Astrocyte of the cerebellum (primary cell): ENCODE results near the gene AGBL4.

Experiments
- DNase-seq: peaks from one replicate; pipeline ENCODE4 v3.0.0-alpha.2; 2011; ENCODE audit warnings: low read depth
- H3K4me3 ChIP-seq: 2 replicates; pipeline ENCODE4 v1.5.1; 2011; ENCODE audit warnings: mild to moderate bottlenecking, low read depth, low read length, moderate library complexity
- in situ Hi-C: cut with HindIII; loops from 2 replicates; pipeline ENCODE4 v1.10.0; 2017; ENCODE audit warnings: low sequenced_read_pairs
- TF ChIP-seq, protein P1 (sequence below): IDR thresholded peaks from 2 replicates; pipeline ENCODE4 v1.5.1; 2012; ENCODE audit warnings: low read length, low read depth, moderate library complexity, mild to moderate bottlenecking; ENCODE audit errors: missing control alignments

The AGBL4 gene

GRCh38 chr1:49197081-49197480, 826.7 kb downstream of the AGBL4 start:
- TF ChIP-seq, protein P1, sequence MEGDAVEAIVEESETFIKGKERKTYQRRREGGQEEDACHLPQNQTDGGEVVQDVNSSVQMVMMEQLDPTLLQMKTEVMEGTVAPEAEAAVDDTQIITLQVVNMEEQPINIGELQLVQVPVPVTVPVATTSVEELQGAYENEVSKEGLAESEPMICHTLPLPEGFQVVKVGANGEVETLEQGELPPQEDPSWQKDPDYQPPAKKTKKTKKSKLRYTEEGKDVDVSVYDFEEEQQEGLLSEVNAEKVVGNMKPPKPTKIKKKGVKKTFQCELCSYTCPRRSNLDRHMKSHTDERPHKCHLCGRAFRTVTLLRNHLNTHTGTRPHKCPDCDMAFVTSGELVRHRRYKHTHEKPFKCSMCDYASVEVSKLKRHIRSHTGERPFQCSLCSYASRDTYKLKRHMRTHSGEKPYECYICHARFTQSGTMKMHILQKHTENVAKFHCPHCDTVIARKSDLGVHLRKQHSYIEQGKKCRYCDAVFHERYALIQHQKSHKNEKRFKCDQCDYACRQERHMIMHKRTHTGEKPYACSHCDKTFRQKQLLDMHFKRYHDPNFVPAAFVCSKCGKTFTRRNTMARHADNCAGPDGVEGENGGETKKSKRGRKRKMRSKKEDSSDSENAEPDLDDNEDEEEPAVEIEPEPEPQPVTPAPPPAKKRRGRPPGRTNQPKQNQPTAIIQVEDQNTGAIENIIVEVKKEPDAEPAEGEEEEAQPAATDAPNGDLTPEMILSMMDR, result no peak
- DNase-seq, result no peak
- in situ Hi-C loops, result no loop called here
- no peak overlapping the region for H3K4me3 ChIP-seq

DNA sequence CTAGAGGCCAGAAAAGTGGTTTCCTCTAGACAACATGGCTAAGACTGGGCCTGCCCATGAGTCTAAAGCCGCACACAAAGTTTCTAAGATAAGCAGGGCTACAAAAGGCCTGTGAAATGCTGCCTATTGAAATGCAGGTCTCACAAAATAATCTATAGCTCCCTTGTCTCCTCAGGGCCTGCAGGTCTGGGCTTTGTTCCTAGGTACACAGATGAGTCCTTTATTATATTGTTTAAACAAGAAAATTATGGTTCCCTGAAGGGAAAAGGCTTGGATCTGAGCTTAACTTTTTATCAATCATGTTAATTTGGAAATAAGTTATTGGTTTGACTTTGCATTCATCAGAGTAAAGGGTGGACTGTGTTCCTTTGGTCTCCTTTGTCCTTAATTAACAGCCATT, 833.6 kb downstream of the AGBL4 start:
- TF ChIP-seq, protein P1, result no peak
- in situ Hi-C loops, result no loop called here
- H3K4me3 ChIP-seq, result no peak overlapping the region
- no peak for DNase-seq

- in situ Hi-C loops, result no loop called here
- no peak overlapping the region for H3K4me3 ChIP-seq
- no peak for DNase-seq
- TF ChIP-seq, protein P1, result no peak
These were observed 836.7 kb downstream of the AGBL4 start for GRCh38 chr1:49187056-49187455.

- TF ChIP-seq, protein P1, result no peak
- in situ Hi-C loops, result no loop called here
- DNase-seq, result no peak
- no peak overlapping the region for H3K4me3 ChIP-seq
These were observed 838.2 kb downstream of the AGBL4 start for GRCh38 chr1:49185450-49185980.

DNA sequence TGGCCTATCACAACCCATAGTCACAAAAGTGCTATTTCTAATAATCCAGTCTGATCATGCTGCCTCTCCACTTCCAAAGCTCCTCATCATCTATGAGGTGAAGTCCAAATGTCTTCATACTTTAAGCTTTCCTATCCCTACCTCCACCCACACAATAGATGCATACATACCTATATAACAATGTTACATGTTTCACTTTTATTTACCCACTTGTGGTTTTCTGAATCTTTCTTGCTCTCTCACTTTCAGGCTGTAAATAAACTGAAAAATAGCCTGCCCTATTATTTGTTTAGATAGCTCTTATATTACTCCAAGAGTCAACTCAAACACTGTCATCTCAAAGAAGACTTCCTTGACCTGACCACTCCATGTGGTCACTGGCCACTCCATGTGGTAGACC, 840.3 kb downstream of the AGBL4 start:
- no peak for DNase-seq
- TF ChIP-seq, protein P1, result no peak
- in situ Hi-C loops, result no loop called here
- no peak overlapping the region for H3K4me3 ChIP-seq

- in situ Hi-C loops, result no loop called here
- no peak for DNase-seq
- TF ChIP-seq, protein P1, result no peak
- H3K4me3 ChIP-seq, result no peak overlapping the region
These were observed 842.7 kb downstream of the AGBL4 start for GRCh38 chr1:49181033-49181432.
